ENCODE results near the gene SH2D1B. TPM values are rescaled to one million over a fixed set of nuclear protein-coding genes. Genes with fewer than 3 reads are reported as not detected.

The SH2D1B gene
- total RNA-seq, 1 donor from 2014 or later = not detected

GRCh38 chr1:162389971-162390370 is 22.0 kb downstream of the SH2D1B start:
- Mint-ChIP-seq H3K36me3 (ENCODE audit: unreplicated experiment) (no peaks in the 10 kb centered on the region), H3K27ac (ENCODE audit: unreplicated experiment) (no peak overlapping the region), H3K27me3 (ENCODE audit: unreplicated experiment) (peaks cover 10% of the 10 kb centered on the region), H3K9me3 (ENCODE audit: unreplicated experiment) (no peaks in the 10 kb centered on the region), H3K4me3 (ENCODE audit: unreplicated experiment) (no peak overlapping the region), H3K4me1 (ENCODE audit: unreplicated experiment) (peaks cover 3% of the 10 kb centered on the region)
- TF ChIP-seq CTCF (IDR thresholded peaks at IDR 0.05) = no peak
- DNase-seq (ENCODE audit: extremely low spot score, unreplicated experiment) = no peak

- DNase-seq (ENCODE audit: extremely low spot score, unreplicated experiment) = peak; percentile 30
- Mint-ChIP-seq H3K36me3 (ENCODE audit: unreplicated experiment) (no peaks in the 10 kb centered on the region), H3K27ac (ENCODE audit: unreplicated experiment) (no peak overlapping the region), H3K4me1 (ENCODE audit: unreplicated experiment) (peaks cover 3% of the 10 kb centered on the region), H3K27me3 (ENCODE audit: unreplicated experiment) (peaks cover 7% of the 10 kb centered on the region), H3K9me3 (ENCODE audit: unreplicated experiment) (no peaks in the 10 kb centered on the region), H3K4me3 (ENCODE audit: unreplicated experiment) (no peak overlapping the region)
- TF ChIP-seq CTCF (IDR thresholded peaks at IDR 0.05) = no peak
Observed at GRCh38 chr1:162389021-162389818, 22.7 kb downstream of the SH2D1B start.

GRCh38 chr1:162388615-162389014 is 23.3 kb downstream of the SH2D1B start:
- Mint-ChIP-seq H3K9me3 (ENCODE audit: unreplicated experiment) (no peaks in the 10 kb centered on the region), H3K36me3 (ENCODE audit: unreplicated experiment) (no peaks in the 10 kb centered on the region), H3K27me3 (ENCODE audit: unreplicated experiment) (peaks cover 7% of the 10 kb centered on the region), H3K4me1 (ENCODE audit: unreplicated experiment) (peaks cover 3% of the 10 kb centered on the region), H3K4me3 (ENCODE audit: unreplicated experiment) (no peak overlapping the region), H3K27ac (ENCODE audit: unreplicated experiment) (no peak overlapping the region)
- peak; percentile 56 for DNase-seq (ENCODE audit: extremely low spot score, unreplicated experiment)
- no peak for TF ChIP-seq CTCF (IDR thresholded peaks at IDR 0.05)

- no peak overlapping the region for H3K27ac Mint-ChIP-seq (ENCODE audit: unreplicated experiment)
- DNase-seq (ENCODE audit: extremely low spot score, unreplicated experiment) = peak; percentile 63
- H3K4me3 Mint-ChIP-seq (ENCODE audit: unreplicated experiment) = no peak overlapping the region
- TF ChIP-seq CTCF (IDR thresholded peaks at IDR 0.05) = no peak
- no peaks in the 10 kb centered on the region for H3K36me3 Mint-ChIP-seq (ENCODE audit: unreplicated experiment)
- H3K27me3 Mint-ChIP-seq (ENCODE audit: unreplicated experiment) = peaks cover 4% of the 10 kb centered on the region
- H3K9me3 Mint-ChIP-seq (ENCODE audit: unreplicated experiment) = no peaks in the 10 kb centered on the region
- H3K4me1 Mint-ChIP-seq (ENCODE audit: unreplicated experiment) = peaks cover 3% of the 10 kb centered on the region
Observed at GRCh38 chr1:162388083-162388594, 23.8 kb downstream of the SH2D1B start.

GRCh38 chr1:162387226-162388082 is 24.5 kb downstream of the SH2D1B start:
- Mint-ChIP-seq H3K36me3 (ENCODE audit: unreplicated experiment) (no peaks in the 10 kb centered on the region), H3K4me1 (ENCODE audit: unreplicated experiment) (peaks cover 3% of the 10 kb centered on the region), H3K27ac (ENCODE audit: unreplicated experiment) (no peak overlapping the region), H3K4me3 (ENCODE audit: unreplicated experiment) (no peak overlapping the region), H3K9me3 (ENCODE audit: unreplicated experiment) (no peaks in the 10 kb centered on the region), H3K27me3 (ENCODE audit: unreplicated experiment) (peaks cover 2% of the 10 kb centered on the region)
- TF ChIP-seq CTCF (IDR thresholded peaks at IDR 0.05) = no peak
- DNase-seq (ENCODE audit: extremely low spot score, unreplicated experiment) = peak; percentile 64
